Kidney epithelial cell (primary cell): ENCODE results near the gene RANBP17. TPM values are rescaled to one million over a fixed set of nuclear protein-coding genes. Genes with fewer than 3 reads are reported as not detected.
"Not testable (repeated sequence)": the region's sequence is repeated elsewhere in the genome, so short reads cannot be mapped to it uniquely, and the experiment has no call there.

Experiments used
- DNase-seq: peaks from one replicate; pipeline ENCODE4 v3.0.0-alpha.2; 2010; ENCODE audit warnings: low read depth
- H3K27me3 ChIP-seq: 2 replicates; pipeline ENCODE4 v1.6.0; 2011; ENCODE audit warnings: low read length; ENCODE audit not compliant: control insufficient read depth, insufficient read depth
- H3K36me3 ChIP-seq: 2 replicates; pipeline ENCODE4 v1.5.1; 2011; ENCODE audit warnings: low read length; ENCODE audit not compliant: control insufficient read depth, insufficient read depth
- H3K4me3 ChIP-seq: 2 replicates; pipeline ENCODE4 v1.5.1; 2011; ENCODE audit warnings: low read depth, mild to moderate bottlenecking, control low read depth, low read length
- CTCF ChIP-seq: IDR thresholded peaks from 2 replicates; pipeline ENCODE4 v1.5.1; 2011; ENCODE audit warnings: mild to moderate bottlenecking, moderate library complexity, low read length, control low read depth, inconsistent platforms; ENCODE audit not compliant: insufficient read depth, poor library complexity, severe bottlenecking
- total RNA-seq: library from RNA; depleted of rRNA; stranded (reverse); fragments of >200 nt; gene quantifications from 2 replicates; pipeline ENCODE4 v1.2.3, GENCODE V29; 2015

The RANBP17 gene
- total RNA-seq, 1 donor from 2014 or later = 10.4 TPM

GRCh38 chr5:170867825-170868224 lies 6.0 kb downstream of the RANBP17 start:
- Histone ChIP-seq H3K27me3 (no peaks in the 10 kb centered on the region), H3K36me3 (no peaks in the 10 kb centered on the region), H3K4me3 (no peak overlapping the region)
- TF ChIP-seq CTCF = no peak
- no peak for DNase-seq

DNA sequence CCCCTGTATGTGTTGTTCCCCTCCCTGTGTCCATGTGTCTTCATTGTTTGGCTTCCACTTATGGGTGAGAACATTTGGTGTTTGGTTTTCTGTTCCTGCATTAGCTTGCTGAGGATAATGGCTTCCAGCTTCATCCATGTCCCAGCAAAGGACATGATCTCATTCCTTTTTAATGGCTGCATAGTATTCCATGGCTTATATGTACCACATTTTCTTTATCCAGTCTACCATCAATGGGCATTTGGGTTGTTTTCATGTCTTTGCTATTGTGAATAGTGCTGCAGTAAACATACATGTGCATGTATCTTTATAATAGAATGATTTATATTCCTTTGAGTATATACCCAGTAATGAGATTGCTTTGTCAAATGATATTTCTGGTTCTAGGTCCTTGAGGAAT lies 8.6 kb downstream of the RANBP17 start:
- not testable (repeated sequence) for DNase-seq, H3K36me3 ChIP-seq, H3K27me3 ChIP-seq, H3K4me3 ChIP-seq

- TF ChIP-seq CTCF = no peak
- DNase-seq = no peak
- no peak overlapping the region for H3K4me3 ChIP-seq
- H3K27me3 ChIP-seq = no peaks in the 10 kb centered on the region
- no peaks in the 10 kb centered on the region for H3K36me3 ChIP-seq
Measured at GRCh38 chr5:170874017-170874416, 12.2 kb downstream of the RANBP17 start.

DNA sequence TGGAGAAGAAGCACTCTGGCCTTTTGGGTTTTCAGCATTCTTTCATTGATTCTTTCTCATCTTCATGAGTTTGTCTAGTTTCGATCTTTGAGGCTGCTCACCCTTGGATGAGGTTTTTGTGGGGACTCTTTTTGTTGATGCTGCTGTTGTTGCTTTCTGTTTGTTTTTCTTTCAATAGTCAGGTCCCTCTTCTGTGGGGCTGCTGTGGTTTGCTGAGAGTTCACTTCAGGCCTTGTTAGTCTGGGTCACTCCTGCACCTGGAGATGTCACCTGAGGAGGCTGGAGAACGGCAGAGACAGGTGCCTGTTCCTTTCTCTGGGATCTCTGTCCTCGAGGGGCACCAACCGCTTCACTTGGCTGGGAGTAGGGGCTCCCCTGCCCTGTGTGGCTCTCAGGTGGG lies 14.0 kb downstream of the RANBP17 start:
- Histone ChIP-seq H3K36me3 (no peaks in the 10 kb centered on the region), H3K4me3 (no peak overlapping the region), H3K27me3 (no peaks in the 10 kb centered on the region)
- TF ChIP-seq CTCF = no peak
- no peak for DNase-seq

- no peaks in the 10 kb centered on the region for H3K27me3 ChIP-seq
- no peak overlapping the region for H3K4me3 ChIP-seq
- H3K36me3 ChIP-seq = no peaks in the 10 kb centered on the region
- no peak for DNase-seq
- TF ChIP-seq CTCF = no peak
Measured at GRCh38 chr5:170880084-170880483, 18.3 kb downstream of the RANBP17 start.

DNA sequence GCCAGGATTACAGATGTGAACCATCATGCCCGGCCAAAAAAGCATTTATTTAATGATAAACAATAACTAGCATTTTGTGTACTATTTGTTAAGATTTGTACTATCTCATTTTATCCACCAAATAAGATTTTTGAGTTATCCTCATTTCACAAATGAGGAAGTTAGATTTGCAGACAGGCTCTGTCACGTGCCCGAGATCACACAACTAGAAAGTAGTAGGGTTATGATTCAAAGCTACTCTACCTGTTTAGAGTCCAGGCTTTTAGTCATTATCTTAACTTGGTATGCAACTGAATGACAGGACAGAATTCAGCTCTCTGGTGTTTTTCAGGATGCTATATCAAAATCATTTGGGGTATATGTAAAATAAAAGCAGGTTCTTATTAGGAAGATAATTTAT lies 20.5 kb downstream of the RANBP17 start:
- Histone ChIP-seq H3K27me3 (no peaks in the 10 kb centered on the region), H3K36me3 (no peaks in the 10 kb centered on the region), H3K4me3 (no peak overlapping the region)
- DNase-seq = no peak
- no peak for TF ChIP-seq CTCF
